CD4-positive, alpha-beta T cell treated with Interleukin-10 for 1 hour (primary cell): Measurements from ENCODE around the gene NDP.

ENCODE experiments used
- DNase-seq: peaks from one replicate; pipeline ENCODE4 v3.0.0-alpha.2; 2020

Gene NDP

DNA sequence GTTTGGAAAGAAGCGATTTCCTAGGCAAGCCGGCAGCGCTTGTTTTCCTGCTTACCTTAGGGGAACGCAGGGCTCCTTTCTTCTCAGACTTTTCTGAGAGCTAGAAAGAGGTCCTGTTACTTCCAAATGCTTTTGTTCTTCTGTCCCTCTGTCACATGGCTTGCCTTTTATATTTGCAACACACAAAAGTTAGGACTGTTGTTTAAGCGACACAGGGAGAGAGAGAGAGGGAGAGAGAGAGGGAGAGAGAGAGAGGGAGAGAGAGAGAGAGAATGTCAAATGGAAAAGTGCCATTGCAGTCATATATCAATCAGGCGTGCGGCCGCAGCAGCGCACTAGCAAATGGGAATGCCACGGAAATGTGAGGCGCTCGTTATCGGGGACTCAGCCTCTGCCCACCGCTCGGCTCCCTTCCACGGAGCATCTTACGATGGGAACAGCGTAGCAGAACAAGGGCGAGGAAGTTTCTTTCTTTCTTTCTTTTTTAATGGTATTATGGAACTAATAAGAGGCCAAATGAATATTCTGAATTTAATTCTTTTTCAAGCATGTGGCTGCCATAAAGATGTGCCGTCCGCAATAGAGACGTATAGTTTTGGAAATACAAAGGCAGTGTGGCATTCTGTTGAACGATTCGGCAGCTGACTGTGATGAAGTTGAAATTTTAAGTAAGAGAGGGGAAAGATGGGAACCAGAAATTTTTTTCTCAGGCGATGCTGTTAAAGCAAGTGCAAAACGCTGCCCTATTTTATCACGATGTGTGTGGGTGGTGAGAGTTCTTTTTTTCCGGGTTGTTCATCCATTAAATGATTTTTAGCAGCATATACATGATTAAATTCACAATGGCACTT, at the start of gene NDP:
Gene NDP (minus strand): TSS at position 142 of the 851 bp plus-strand sequence. CDS start 14,745 bp downstream, outside the sequence.
- no peak for DNase-seq

DNA sequence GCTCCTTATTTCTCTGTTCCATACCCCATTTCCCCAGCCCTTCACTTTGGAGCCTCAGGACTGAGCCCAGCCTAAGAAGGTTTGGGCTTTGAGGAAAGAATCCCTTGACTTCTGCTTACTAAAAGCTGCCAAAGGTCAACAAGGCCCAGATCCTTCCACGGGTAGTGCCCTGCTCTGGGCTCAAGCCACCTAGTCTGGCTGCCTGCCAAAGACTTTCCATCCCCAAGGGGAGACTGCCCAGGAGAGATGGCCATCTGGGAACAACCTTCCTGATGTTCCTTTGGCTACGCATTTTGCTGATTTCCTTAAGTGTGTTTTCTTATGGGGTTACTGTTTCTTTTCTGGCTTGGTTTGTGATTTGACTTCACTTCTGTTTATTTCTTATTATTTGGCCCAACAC, 49.8 kb upstream of the NDP start:
- DNase-seq: no peak

- no peak for DNase-seq
These were observed 47.5 kb upstream of the NDP start for GRCh38 chrX:44020693-44021092.

DNA sequence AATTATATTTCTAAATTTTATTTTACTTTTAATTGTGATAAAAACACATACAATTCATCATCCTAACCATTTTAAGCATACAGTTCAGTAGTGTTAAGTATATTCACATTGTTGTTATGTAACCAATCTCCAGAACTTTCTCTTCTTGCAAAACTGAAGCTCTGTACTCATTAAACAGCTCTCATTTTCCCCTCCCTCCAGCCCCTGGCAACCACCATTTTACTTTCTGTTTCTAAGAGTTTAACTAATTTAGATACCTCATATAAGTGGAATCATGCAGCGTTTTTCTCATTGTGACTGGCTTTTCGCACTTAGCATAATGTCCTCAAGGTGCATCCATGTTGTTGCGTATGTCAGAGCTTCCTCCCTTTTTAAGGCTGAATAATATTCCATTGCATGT, 46.7 kb upstream of the NDP start:
- no peak for DNase-seq

- DNase-seq: no peak
These were observed 44.5 kb upstream of the NDP start for GRCh38 chrX:44017676-44018075.

DNA sequence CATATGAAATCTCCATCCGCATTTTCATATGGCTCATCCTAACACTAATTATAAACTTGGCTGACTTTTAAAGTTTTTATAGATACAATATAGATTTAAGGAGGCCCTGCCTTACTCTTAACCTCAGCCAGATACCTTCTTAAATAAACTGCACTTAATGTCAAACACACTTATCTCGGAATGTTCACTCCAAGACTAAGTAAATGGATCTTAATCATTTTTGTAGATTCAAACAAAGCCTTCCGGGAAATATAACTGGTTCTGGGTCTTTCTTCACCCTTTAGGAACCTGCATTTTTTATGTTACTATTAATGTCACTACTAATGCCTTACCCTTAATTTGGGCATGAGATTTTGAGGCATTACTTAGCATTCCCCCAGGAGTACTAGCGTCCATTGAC, 43.7 kb upstream of the NDP start:
- no peak for DNase-seq

DNA sequence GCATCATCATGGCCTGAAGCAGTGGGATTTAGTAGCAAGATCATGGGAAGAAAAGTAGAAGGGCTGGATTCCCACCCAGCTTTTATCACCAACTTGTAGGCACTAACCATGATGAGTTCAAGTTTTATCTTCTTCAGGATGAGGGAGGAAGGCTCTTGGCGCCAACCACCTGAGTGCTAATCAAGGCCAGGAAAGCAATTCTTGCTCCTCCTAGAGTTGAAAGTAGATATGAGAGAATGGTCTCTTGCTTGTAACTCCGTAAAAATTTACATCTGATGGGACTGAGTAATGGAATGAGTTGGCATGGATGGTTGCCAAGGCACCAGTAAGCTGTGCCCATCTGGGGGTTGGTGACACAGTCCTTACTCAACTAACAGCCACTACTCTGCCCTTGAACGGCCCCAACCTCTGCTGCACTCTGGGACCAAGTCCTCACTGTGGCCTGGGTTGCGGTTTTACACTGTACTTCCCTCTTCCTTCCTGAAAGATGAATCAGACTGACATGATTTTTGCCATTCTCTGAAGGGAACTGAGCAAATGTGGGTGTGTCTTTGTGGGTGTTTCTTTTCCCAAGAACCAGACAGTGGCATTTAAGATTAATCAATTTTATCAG, 39.4 kb upstream of the NDP start:
- DNase-seq: peak; percentile 28

DNA sequence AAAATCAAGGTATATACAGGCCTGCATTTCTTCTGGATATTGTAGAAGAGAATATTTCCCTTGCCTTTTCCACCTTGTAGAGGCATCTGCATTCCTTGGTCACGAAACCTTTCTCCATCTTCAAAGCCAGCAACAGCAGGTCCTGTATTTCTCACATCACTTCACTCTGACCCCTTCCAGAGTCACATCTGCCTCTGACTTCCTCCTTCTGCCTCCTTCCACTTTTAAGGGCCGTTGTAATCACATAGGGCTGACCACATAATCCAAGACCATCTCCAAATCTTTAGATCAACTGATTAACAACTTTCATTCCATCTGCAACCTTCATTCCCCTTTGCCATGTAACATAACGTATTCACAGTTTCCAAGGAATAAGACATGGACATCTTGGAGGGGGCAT, 38.3 kb upstream of the NDP start:
- no peak for DNase-seq

DNA sequence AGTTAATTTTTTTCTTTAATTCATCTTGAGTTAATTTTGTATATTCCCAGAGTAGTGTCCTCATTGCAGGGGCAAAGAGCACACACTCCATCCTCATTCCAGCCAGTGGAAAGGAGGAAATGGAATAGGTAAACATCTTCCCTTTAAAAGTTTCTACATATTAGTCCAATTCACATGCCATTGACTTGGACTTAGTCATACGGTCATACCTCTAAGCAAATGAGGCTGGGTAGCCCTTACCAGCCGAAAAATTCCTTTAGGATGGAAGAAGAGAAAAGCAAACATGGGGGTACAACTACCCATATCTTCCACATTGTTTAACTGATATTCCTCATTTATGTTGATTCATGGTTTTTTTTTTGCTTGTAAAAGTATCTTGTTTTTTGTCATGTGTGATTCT, 37.4 kb upstream of the NDP start:
- no peak for DNase-seq

GRCh38 chrX:44006081-44006480, 32.9 kb upstream of the NDP start:
- DNase-seq: no peak

- no peak for DNase-seq
These were observed 30.8 kb upstream of the NDP start for GRCh38 chrX:44003975-44004374.

- DNase-seq: no peak
These were observed 29.4 kb upstream of the NDP start for GRCh38 chrX:44002567-44002966.

- no peak for DNase-seq
These were observed 25.2 kb upstream of the NDP start for GRCh38 chrX:43998374-43998773.

GRCh38 chrX:43996491-43996890, 23.3 kb upstream of the NDP start:
- DNase-seq: no peak

- DNase-seq: no peak
These were observed 12.9 kb upstream of the NDP start for GRCh38 chrX:43986083-43986482.

DNA sequence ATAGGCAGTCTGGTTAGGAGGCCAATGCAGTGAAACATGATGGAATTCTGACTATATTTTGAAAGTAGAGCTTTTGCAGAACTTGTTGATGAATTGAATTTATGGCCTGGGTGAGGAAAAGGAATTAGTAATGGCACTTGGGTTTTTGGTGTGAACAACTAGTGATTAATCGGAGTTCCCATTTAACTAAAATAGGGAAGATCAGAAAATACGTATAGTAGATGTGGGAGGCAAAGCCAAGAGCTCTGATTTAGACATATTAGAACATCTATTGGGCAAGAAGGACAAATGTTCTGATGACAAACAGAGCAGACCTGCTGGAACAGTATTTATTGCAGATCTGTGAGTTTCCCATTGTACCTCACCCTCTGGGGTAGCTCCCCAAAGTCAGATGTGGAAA, 12.3 kb upstream of the NDP start:
- DNase-seq: no peak

DNA sequence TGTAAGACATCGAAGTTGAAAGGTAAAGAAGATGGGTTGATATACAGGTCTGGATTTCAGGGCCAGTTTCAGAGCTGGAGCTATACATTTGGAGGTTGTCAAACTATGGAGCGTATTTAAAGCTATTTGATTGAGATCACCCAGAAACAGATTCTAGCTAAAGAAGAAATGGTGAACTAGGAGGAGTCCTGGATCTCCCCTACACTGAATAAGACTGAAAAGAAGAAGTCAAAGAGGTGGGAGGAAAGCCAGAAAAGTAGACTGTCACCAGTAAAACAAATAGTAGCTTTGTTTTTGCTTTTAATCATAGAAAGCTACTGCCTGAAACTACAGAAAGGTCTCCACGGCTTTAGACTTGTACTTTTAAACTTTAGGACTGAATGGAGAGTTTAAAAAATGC, 5.0 kb upstream of the NDP start:
- DNase-seq: no peak

DNA sequence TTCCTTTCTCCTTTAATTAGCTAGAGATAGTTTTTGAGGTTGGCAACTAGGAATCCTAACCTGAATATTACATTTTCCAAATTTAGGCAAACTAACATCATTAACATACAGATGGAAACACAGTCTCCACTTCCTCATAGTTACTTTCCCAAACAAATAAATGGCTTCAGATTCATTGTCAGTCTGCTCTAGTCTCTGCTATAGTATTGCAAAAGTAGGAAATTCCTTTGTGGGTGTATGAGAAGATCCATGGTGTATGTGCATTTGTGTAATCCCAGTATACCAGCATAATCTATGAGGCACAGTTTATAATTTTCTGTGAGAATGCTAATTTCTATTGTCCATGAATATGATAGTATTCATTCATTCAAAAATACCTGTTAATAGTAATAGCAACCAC, 3.0 kb upstream of the NDP start:
- DNase-seq: no peak

DNA sequence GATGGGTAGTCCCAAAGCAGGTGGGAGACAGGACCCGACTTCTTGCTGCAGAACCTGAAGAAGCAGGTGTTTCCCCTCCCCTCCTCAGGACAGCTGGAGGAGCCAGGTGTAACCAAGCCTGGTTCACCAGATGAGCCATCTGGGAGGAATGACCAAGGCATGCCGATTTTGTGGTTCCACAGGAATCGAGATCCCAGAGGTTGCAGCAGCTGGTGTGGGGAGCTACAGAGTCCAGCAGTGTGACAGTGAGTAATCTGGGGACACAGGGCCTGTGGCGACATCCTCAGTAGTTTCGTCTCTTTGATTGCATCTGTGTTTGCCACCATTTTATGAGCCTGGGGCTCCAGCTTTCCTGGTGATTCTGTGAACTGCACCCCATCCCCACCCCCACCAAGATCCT, 2.6 kb upstream of the NDP start:
- DNase-seq: no peak

GRCh38 chrX:43974741-43975465, 1.7 kb upstream of the NDP start:
- DNase-seq: no peak

- no peak for DNase-seq
These were observed 898 bp upstream of the NDP start for GRCh38 chrX:43974100-43974475.

- no peak for DNase-seq
These were observed 926 bp downstream of the NDP start for GRCh38 chrX:43971966-43972961.

- DNase-seq: no peak
These were observed 2.7 kb downstream of the NDP start for GRCh38 chrX:43970528-43970927.
